HEK293 (cell line): Measurements from ENCODE around the gene TFG.
A peak's percentile ranks its signal among the peaks of the same experiment; 100 is the strongest.

ENCODE experiments used
- CTCF ChIA-PET: fragments of 350-600 bp; formaldehyde crosslinking; extraction: SDS; loops from one replicate; lab custom pipeline; 2021; ENCODE audit warnings: antibody characterized with exemption; lab: Yijun Ruan, JAX
- POLR2A ChIA-PET: fragments of 300-600 bp; formaldehyde crosslinking; extraction: SDS; loops from one replicate; lab custom pipeline; 2020; ENCODE audit warnings: antibody characterized with exemption, inconsistent platforms; lab: Yijun Ruan, JAX
- H3K27ac ChIP-seq: fragments of 200-500 bp; sonication (Bioruptor generic); 2 replicates; pipeline ENCODE4 v1.5.1; 2014; ENCODE audit warnings: low read depth, low read length, control low read depth, inconsistent platforms; ENCODE audit errors: extremely low read depth
- H3K36me3 ChIP-seq, 2 experiments: fragments of 200-500 bp in 1 of 2; sonication (Bioruptor generic) in 1 of 2; 1 replicate in 1 of 2; 2 replicates in 1 of 2; pipeline ENCODE4 v1.5.1; 2014 to 2017; ENCODE audit warnings: inconsistent platforms in 2 of 2, low read length in 2 of 2; ENCODE audit not compliant: control insufficient read depth in 2 of 2, insufficient read depth in 1 of 2
- H3K4me1 ChIP-seq: fragments of 200-500 bp; sonication (Bioruptor generic); 2 replicates; pipeline ENCODE4 v1.5.1; 2014; ENCODE audit warnings: mild to moderate bottlenecking, low read length, inconsistent platforms; ENCODE audit not compliant: control insufficient read depth, insufficient read depth
- H3K4me3 ChIP-seq: 2 replicates; pipeline ENCODE4 v1.5.1; 2011; ENCODE audit warnings: low read depth, mild to moderate bottlenecking, control low read depth, low read length, moderate library complexity
- H3K9me3 ChIP-seq: fragments of 200-500 bp; sonication (Bioruptor generic); 2 replicates; pipeline ENCODE4 v1.5.1; 2014; ENCODE audit warnings: low read depth, low read length, inconsistent platforms; ENCODE audit not compliant: control insufficient read depth, insufficient read depth
- PRDM10 ChIP-seq: fragments of 450-650 bp; formaldehyde crosslinking; IDR thresholded peaks from 2 replicates; pipeline ENCODE4 v1.5.1; 2016; ENCODE audit warnings: missing biosample characterization, missing genetic modification characterization
- SCRT1 ChIP-seq: fragments of 450-650 bp; formaldehyde crosslinking; IDR thresholded peaks from 2 replicates; pipeline ENCODE4 v1.5.1; 2016; ENCODE audit warnings: missing biosample characterization, missing genetic modification characterization, borderline replicate concordance
- SETDB1 ChIP-seq: IDR thresholded peaks from one replicate; pipeline ENCODE4 v1.6.1; 2017; ENCODE audit warnings: mild to moderate bottlenecking, low read length, moderate library complexity, mixed read lengths; ENCODE audit not compliant: insufficient read length
- YY2 ChIP-seq: fragments of 450-650 bp; formaldehyde crosslinking; IDR thresholded peaks from 2 replicates; pipeline ENCODE4 v1.5.1; 2016; ENCODE audit warnings: missing biosample characterization, missing genetic modification characterization
- ZBTB21 ChIP-seq: fragments of 450-650 bp; formaldehyde crosslinking; IDR thresholded peaks from 2 replicates; pipeline ENCODE4 v1.5.1; 2017; ENCODE audit warnings: missing biosample characterization, missing genetic modification characterization
- ZIC2 ChIP-seq: fragments of 450-650 bp; formaldehyde crosslinking; IDR thresholded peaks from 2 replicates; pipeline ENCODE4 v1.5.1; 2016; ENCODE audit warnings: missing biosample characterization, missing genetic modification characterization
- ZNF121 ChIP-seq: fragments of 450-650 bp; formaldehyde crosslinking; IDR thresholded peaks from 2 replicates; pipeline ENCODE4 v1.5.1; 2016; ENCODE audit warnings: missing biosample characterization, missing genetic modification characterization
- ZNF23 ChIP-seq: fragments of 450-650 bp; formaldehyde crosslinking; IDR thresholded peaks from 2 replicates; pipeline ENCODE4 v1.5.1; 2016; ENCODE audit warnings: missing biosample characterization, missing genetic modification characterization, borderline replicate concordance
- ZNF548 ChIP-seq: fragments of 450-650 bp; formaldehyde crosslinking; IDR thresholded peaks from 2 replicates; pipeline ENCODE4 v1.5.1; 2016; ENCODE audit warnings: missing biosample characterization, missing genetic modification characterization
- ZNF596 ChIP-seq: fragments of 450-650 bp; IDR thresholded peaks from 2 replicates; pipeline ENCODE4 v1.5.0; 2018; ENCODE audit warnings: missing biosample characterization, mild to moderate bottlenecking, missing genetic modification characterization, moderate library complexity
- ZNF664 ChIP-seq: fragments of 450-650 bp; formaldehyde crosslinking; IDR thresholded peaks from 2 replicates; pipeline ENCODE4 v1.5.1; 2016; ENCODE audit warnings: missing biosample characterization, missing genetic modification characterization
- TF ChIP-seq, protein P1 (sequence below): fragments of 450-650 bp; formaldehyde crosslinking; IDR thresholded peaks from 2 replicates; pipeline ENCODE4 v1.5.1; 2016; ENCODE audit warnings: missing biosample characterization, missing genetic modification characterization

TFG gene

GRCh38 chr3:100717637-100718487 is 8.6 kb downstream of the TFG start:
- CTCF ChIA-PET, result interaction anchor here (1.1 kb wide), 1 partner anchor 255 kb away, joined by 3 read pairs; no protein-coding TSS in a partner anchor
- H3K4me1 ChIP-seq, result no peaks in the 10 kb centered on the region
- H3K36me3 ChIP-seq, result peaks cover 25 to 73% of the 10 kb centered on the region in 2 experiments
- TF ChIP-seq ZNF121 (0 out of 2 replicates have a peak, but pooled peaks have one; percentile 34), SETDB1 (no peak)
- H3K27ac ChIP-seq, result no peak overlapping the region
- H3K9me3 ChIP-seq, result no peaks in the 10 kb centered on the region
- POLR2A ChIA-PET, result interaction anchor here (0.6 to 1.0 kb wide), 2 partner anchors 8 to 18 kb away, joined by 4 read pairs; no protein-coding TSS in a partner anchor
- no peak overlapping the region for H3K4me3 ChIP-seq

GRCh38 chr3:100719136-100719535 is 9.8 kb downstream of the TFG start:
- no peak overlapping the region for H3K27ac ChIP-seq
- TF ChIP-seq, protein P1, sequence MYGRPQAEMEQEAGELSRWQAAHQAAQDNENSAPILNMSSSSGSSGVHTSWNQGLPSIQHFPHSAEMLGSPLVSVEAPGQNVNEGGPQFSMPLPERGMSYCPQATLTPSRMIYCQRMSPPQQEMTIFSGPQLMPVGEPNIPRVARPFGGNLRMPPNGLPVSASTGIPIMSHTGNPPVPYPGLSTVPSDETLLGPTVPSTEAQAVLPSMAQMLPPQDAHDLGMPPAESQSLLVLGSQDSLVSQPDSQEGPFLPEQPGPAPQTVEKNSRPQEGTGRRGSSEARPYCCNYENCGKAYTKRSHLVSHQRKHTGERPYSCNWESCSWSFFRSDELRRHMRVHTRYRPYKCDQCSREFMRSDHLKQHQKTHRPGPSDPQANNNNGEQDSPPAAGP (tag by site-specific recombination), result no peak
- TF ChIP-seq SCRT1 (tag by site-specific recombination), result no peak
- TF ChIP-seq YY2 (tag by site-specific recombination), result no peak
- TF ChIP-seq ZBTB21, result no peak
- H3K4me1 ChIP-seq, result no peaks in the 10 kb centered on the region
- ChIA-PET POLR2A (no interaction called here), CTCF (no interaction called here)
- H3K4me3 ChIP-seq, result no peak overlapping the region
- H3K36me3 ChIP-seq, result peaks cover 27 to 75% of the 10 kb centered on the region in 2 experiments
- H3K9me3 ChIP-seq, result no peaks in the 10 kb centered on the region

GRCh38 chr3:100720426-100720825 is 11.1 kb downstream of the TFG start:
- ChIA-PET POLR2A (no interaction called here), CTCF (no interaction called here)
- peaks cover 24 to 71% of the 10 kb centered on the region in 2 experiments for H3K36me3 ChIP-seq

DNA sequence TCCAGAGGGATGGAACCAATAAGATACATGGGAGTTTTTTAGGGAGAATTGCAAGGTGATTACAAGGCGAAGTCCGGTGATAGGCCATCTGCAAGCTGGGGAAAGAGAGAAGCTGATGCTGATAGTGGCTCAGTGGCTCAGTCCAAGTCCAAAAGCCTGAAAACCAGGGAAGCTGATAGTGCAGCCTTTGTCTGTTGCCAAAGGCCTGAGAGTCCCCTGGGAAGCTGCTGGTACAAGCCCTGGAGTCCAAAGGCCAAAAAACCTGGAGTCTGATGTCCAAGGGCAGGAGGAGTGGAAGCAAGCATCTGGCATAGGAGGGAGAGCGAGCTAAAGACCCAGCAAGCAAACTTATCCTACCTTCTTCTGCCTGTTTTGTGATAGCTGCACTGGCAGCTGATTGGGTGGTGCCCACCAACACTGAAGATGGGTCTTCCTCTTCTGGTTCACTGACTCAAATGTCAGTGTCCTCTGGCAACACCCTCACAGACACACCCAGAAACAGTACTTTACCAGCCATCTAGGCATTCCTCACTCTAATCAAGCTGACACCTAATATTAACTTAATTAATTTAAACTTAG is 16.7 kb downstream of the TFG start:
- Histone ChIP-seq H3K9me3 (no peaks in the 10 kb centered on the region), H3K4me1 (no peaks in the 10 kb centered on the region), H3K36me3 (peaks cover 22 to 81% of the 10 kb centered on the region in 2 experiments), H3K4me3 (no peak overlapping the region), H3K27ac (no peak overlapping the region)
- ChIA-PET CTCF (interaction anchor here (0.5 to 1.4 kb wide), 3 partner anchors 10 to 894 kb away, joined by 3 to 4 read pairs (median 3); no protein-coding TSS in a partner anchor), POLR2A (interaction anchor here (2.9 kb wide), 1 partner anchor 17 kb away, joined by 9 read pairs; the partner anchor contains the start of gene TFG)
- 0 out of 2 replicates have a peak, but pooled peaks have one; percentile 25 for TF ChIP-seq PRDM10
- no peak for TF ChIP-seq ZIC2 (tag by site-specific recombination)
- TF ChIP-seq ZNF664 (tag by site-specific recombination), result peak; percentile 74; the same call in 1 of the 2 replicates
- no peak for TF ChIP-seq ZNF23 (tag by site-specific recombination)
- no peak for TF ChIP-seq ZNF596 (tag by site-specific recombination)

More at GRCh38 chr3:100720426-100720825, 11.1 kb downstream of the TFG start:
- H3K4me1 ChIP-seq, result no peaks in the 10 kb centered on the region
- TF ChIP-seq ZNF548 (tag by site-specific recombination), result no peak
- TF ChIP-seq, all 188 proteins: peak for 0
- no peak overlapping the region for H3K27ac ChIP-seq
- H3K4me3 ChIP-seq, result no peak overlapping the region
- H3K9me3 ChIP-seq, result no peaks in the 10 kb centered on the region
